Thymus (tissue), 11 donors: Measurements from ENCODE around the gene SPSB1. TPM values are rescaled to one million over a fixed set of nuclear protein-coding genes. Genes with fewer than 3 reads are reported as not detected.

Experiments used
- DNase-seq, 9 donors: peaks; one replicate each; pipeline ENCODE4 v3.0.0-alpha.2; 2013; ENCODE audit warnings: low spot score in 9 of 9, low read depth in 6 of 9, missing footprints in 1 of 9
- H3K27ac ChIP-seq, 2 donors: one replicate each; pipeline ENCODE4 v1.5.1; 2013; ENCODE audit warnings: control low read depth in 1 of 2, low read depth in 1 of 2, low read length in 1 of 2, mild to moderate bottlenecking in 1 of 2, moderate library complexity in 1 of 2
- H3K27me3 ChIP-seq, 2 donors: one replicate each; pipeline ENCODE4 v1.5.1; 2013; ENCODE audit warnings: low read length in 1 of 2; ENCODE audit not compliant: control insufficient read depth in 2 of 2, insufficient read depth in 1 of 2
- H3K36me3 ChIP-seq, 2 donors: one replicate each; pipeline ENCODE4 v1.5.1; 2013; ENCODE audit warnings: low read length in 1 of 2, mild to moderate bottlenecking in 1 of 2, moderate library complexity in 1 of 2; ENCODE audit not compliant: control insufficient read depth in 2 of 2, insufficient read depth in 2 of 2
- H3K4me1 ChIP-seq, 2 donors: one replicate each; pipeline ENCODE4 v1.5.1; 2013; ENCODE audit warnings: low read length in 2 of 2; ENCODE audit not compliant: control insufficient read depth in 2 of 2, insufficient read depth in 2 of 2
- H3K4me3 ChIP-seq, 2 donors: one replicate each; pipeline ENCODE4 v1.5.1; 2013; ENCODE audit warnings: low read length in 2 of 2, control low read depth in 1 of 2, mild to moderate bottlenecking in 1 of 2
- H3K9me3 ChIP-seq, 2 donors: one replicate each; pipeline ENCODE4 v1.5.1; 2013; ENCODE audit warnings: low read length in 1 of 2, mild to moderate bottlenecking in 1 of 2; ENCODE audit not compliant: control insufficient read depth in 2 of 2, insufficient read depth in 1 of 2
- WGBS: extraction: QIAGEN DNeasy Blood & Tissue Kit; methylation state at CpG from one replicate; pipeline ENCODE4 v1.1.7; 2013; 5-methylcytosine and 5-hydroxymethylcytosine counted together
- polyA plus RNA-seq: library from polyadenylated mRNA; stranded (reverse); fragments of 200-250 nt; gene quantifications from one replicate; pipeline ENCODE4 v1.2.3, GENCODE V29; 2013
- total RNA-seq: library from RNA; stranded (reverse); fragments of 120-200 nt; gene quantifications from one replicate; pipeline ENCODE4 v1.2.4, GENCODE V29; 2013
- donor health status: healthy.

SPSB1 gene
- total and polyA plus RNA-seq, 2 donors: 12.8 to 12.9 TPM

GRCh38 chr1:9311029-9311428 is 18.3 kb downstream of the SPSB1 start:
- H3K27ac ChIP-seq: no peak overlapping the region
- 99% methylated on average over 10 of the region's 10 CpGs for WGBS
- peaks cover 0 to 6% of the 10 kb centered on the region in 2 donors for H3K9me3 ChIP-seq
- no peaks in the 10 kb centered on the region for H3K36me3 ChIP-seq
- DNase-seq: no peak
- H3K27me3 ChIP-seq: no peaks in the 10 kb centered on the region
- H3K4me1 ChIP-seq: peaks cover 20 to 31% of the 10 kb centered on the region in 2 donors
- no peak overlapping the region for H3K4me3 ChIP-seq

GRCh38 chr1:9311479-9311878 is 18.8 kb downstream of the SPSB1 start:
- no peaks in the 10 kb centered on the region for H3K36me3 ChIP-seq
- no peaks in the 10 kb centered on the region for H3K27me3 ChIP-seq
- peaks cover 20 to 32% of the 10 kb centered on the region in 2 donors for H3K4me1 ChIP-seq
- no peak for DNase-seq
- H3K4me3 ChIP-seq: no peak overlapping the region
- H3K9me3 ChIP-seq: peaks cover 0 to 6% of the 10 kb centered on the region in 2 donors
- no peak overlapping the region for H3K27ac ChIP-seq
- 97% methylated on average over 9 of the region's 9 CpGs for WGBS

- Histone ChIP-seq H3K4me3 (no peak overlapping the region), H3K9me3 (peaks cover 0 to 6% of the 10 kb centered on the region in 2 donors), H3K27ac (no peak overlapping the region), H3K4me1 (peaks cover 20 to 32% of the 10 kb centered on the region in 2 donors), H3K27me3 (no peaks in the 10 kb centered on the region), H3K36me3 (no peaks in the 10 kb centered on the region)
- 98% methylated on average over 18 of the region's 18 CpGs for WGBS
- no peak for DNase-seq
Measured at GRCh38 chr1:9312168-9312720, 19.6 kb downstream of the SPSB1 start.

GRCh38 chr1:9313576-9313975 is 20.9 kb downstream of the SPSB1 start:
- H3K27me3 ChIP-seq: no peaks in the 10 kb centered on the region
- H3K4me1 ChIP-seq: peaks cover 24 to 34% of the 10 kb centered on the region in 2 donors
- DNase-seq: no peak
- no peaks in the 10 kb centered on the region for H3K36me3 ChIP-seq
- 97% methylated on average over 11 of the region's 11 CpGs for WGBS
- H3K27ac ChIP-seq: no peak overlapping the region
- peaks cover 0 to 6% of the 10 kb centered on the region in 2 donors for H3K9me3 ChIP-seq
- no peak overlapping the region for H3K4me3 ChIP-seq

- Histone ChIP-seq H3K27ac (no peak overlapping the region), H3K9me3 (peaks cover 0 to 6% of the 10 kb centered on the region in 2 donors), H3K36me3 (no peaks in the 10 kb centered on the region), H3K4me3 (no peak overlapping the region), H3K27me3 (no peaks in the 10 kb centered on the region), H3K4me1 (peaks cover 24 to 29% of the 10 kb centered on the region in 2 donors)
- WGBS: 84% methylated on average over 8 of the region's 8 CpGs
- DNase-seq: no peak
Measured at GRCh38 chr1:9314111-9314510, 21.4 kb downstream of the SPSB1 start.

GRCh38 chr1:9314711-9315379 is 22.2 kb downstream of the SPSB1 start:
- Histone ChIP-seq H3K27ac (no peak overlapping the region), H3K4me1 (peaks cover 21 to 29% of the 10 kb centered on the region in 2 donors), H3K9me3 (peaks cover 0 to 6% of the 10 kb centered on the region in 2 donors), H3K4me3 (no peak overlapping the region), H3K36me3 (no peaks in the 10 kb centered on the region), H3K27me3 (no peaks in the 10 kb centered on the region)
- DNase-seq: no peak
- 82% methylated on average over 11 of the region's 11 CpGs for WGBS

GRCh38 chr1:9315411-9316079 is 22.9 kb downstream of the SPSB1 start:
- peaks cover 0 to 6% of the 10 kb centered on the region in 2 donors for H3K9me3 ChIP-seq
- H3K27me3 ChIP-seq: no peaks in the 10 kb centered on the region
- 53% methylated on average over 20 of the region's 20 CpGs for WGBS
- DNase-seq: no peak
- no peaks in the 10 kb centered on the region for H3K36me3 ChIP-seq
- H3K4me3 ChIP-seq: no peak overlapping the region
- no peak overlapping the region for H3K27ac ChIP-seq
- H3K4me1 ChIP-seq: peaks cover 17 to 30% of the 10 kb centered on the region in 2 donors

GRCh38 chr1:9316080-9316444 is 23.4 kb downstream of the SPSB1 start:
- 66% methylated on average over 7 of the region's 7 CpGs for WGBS
- no peaks in the 10 kb centered on the region for H3K36me3 ChIP-seq
- H3K4me1 ChIP-seq: peaks cover 15 to 33% of the 10 kb centered on the region in 2 donors
- no peak for DNase-seq
- H3K9me3 ChIP-seq: peaks cover 0 to 6% of the 10 kb centered on the region in 2 donors
- H3K4me3 ChIP-seq: no peak overlapping the region
- no peak overlapping the region for H3K27ac ChIP-seq
- no peaks in the 10 kb centered on the region for H3K27me3 ChIP-seq

- no peak for DNase-seq
- no peaks in the 10 kb centered on the region for H3K36me3 ChIP-seq
- no peak overlapping the region for H3K4me3 ChIP-seq
- no peak overlapping the region for H3K27ac ChIP-seq
- WGBS: 99% methylated on average over 24 of the region's 24 CpGs
- peaks cover 0 to 6% of the 10 kb centered on the region in 2 donors for H3K9me3 ChIP-seq
- peaks cover 15 to 33% of the 10 kb centered on the region in 2 donors for H3K4me1 ChIP-seq
- H3K27me3 ChIP-seq: no peaks in the 10 kb centered on the region
Measured at GRCh38 chr1:9316512-9316911, 23.8 kb downstream of the SPSB1 start.
